Mucosa of descending colon (tissue), 3 donors: ENCODE results near the gene ST7. TPM values are rescaled to one million over a fixed set of nuclear protein-coding genes. Genes with fewer than 3 reads are reported as not detected.
A peak's percentile ranks its signal among the peaks of the same experiment; 100 is the strongest.

Experiments used
- ATAC-seq: fragments of 200-7000 bp; cut with Tn5 transposase; one replicate; pipeline ENCODE4 v1.9.1; 2020; ENCODE audit warnings: mild to moderate bottlenecking, moderate library complexity
- DNase-seq, 3 donors: peaks; one replicate each; pipeline ENCODE4 v3.0.0-alpha.2; 2020
- H3K36me3 ChIP-seq: fragments of 200-600 bp; one replicate; pipeline ENCODE4 v1.8.0; 2021; ENCODE audit warnings: low read depth, mild to moderate bottlenecking
- H3K4me1 ChIP-seq: fragments of 200-600 bp; one replicate; pipeline ENCODE4 v1.8.0; 2021; ENCODE audit warnings: low read depth, mild to moderate bottlenecking
- H3K4me3 ChIP-seq: fragments of 200-600 bp; one replicate; pipeline ENCODE4 v1.8.0; 2021; ENCODE audit warnings: mild to moderate bottlenecking
- H3K9me3 ChIP-seq: fragments of 200-600 bp; one replicate; pipeline ENCODE4 v1.8.0; 2021; ENCODE audit warnings: mild to moderate bottlenecking
- intact Hi-C, 2 donors: fragments of 100-400 bp; cut with DNase I in 1 of 2; cut with micrococcal nuclease in 1 of 2; formaldehyde crosslinking; loops; one replicate each; pipeline versions ENCODE4 v1.11.0 to v1.11.1; 2022; cut with DNase I, micrococcal nuclease
- total RNA-seq, 3 donors: library from RNA; stranded (reverse); fragmentation: NEBNext Ultra II Directional in 2 of 3; extraction: Animal tissue kit (Norgen Biotek cat#: 25700) in 2 of 3; gene quantifications; one replicate each; pipeline versions ENCODE4 v1.2.1 to v1.2.4, GENCODE V29; 2021 to 2023
- TF ChIP-seq, protein P1 (sequence below): fragments of 200-600 bp; IDR thresholded peaks from one replicate; pipeline ENCODE4 v1.8.0; 2022; ENCODE audit warnings: antibody characterized with exemption, mild to moderate bottlenecking
- donor health status: DM: no; HTN: no; CAD: no; lungs with moderate emphysema.
- donor health status: DM: no; HTN: no; CAD: no.
- donor health status: DM: no; HTN: yes; CAD: no.

ST7 gene
- total RNA-seq, 3 donors from 2014 or later = 10.1 to 22.0 (median 11.3) TPM

DNA sequence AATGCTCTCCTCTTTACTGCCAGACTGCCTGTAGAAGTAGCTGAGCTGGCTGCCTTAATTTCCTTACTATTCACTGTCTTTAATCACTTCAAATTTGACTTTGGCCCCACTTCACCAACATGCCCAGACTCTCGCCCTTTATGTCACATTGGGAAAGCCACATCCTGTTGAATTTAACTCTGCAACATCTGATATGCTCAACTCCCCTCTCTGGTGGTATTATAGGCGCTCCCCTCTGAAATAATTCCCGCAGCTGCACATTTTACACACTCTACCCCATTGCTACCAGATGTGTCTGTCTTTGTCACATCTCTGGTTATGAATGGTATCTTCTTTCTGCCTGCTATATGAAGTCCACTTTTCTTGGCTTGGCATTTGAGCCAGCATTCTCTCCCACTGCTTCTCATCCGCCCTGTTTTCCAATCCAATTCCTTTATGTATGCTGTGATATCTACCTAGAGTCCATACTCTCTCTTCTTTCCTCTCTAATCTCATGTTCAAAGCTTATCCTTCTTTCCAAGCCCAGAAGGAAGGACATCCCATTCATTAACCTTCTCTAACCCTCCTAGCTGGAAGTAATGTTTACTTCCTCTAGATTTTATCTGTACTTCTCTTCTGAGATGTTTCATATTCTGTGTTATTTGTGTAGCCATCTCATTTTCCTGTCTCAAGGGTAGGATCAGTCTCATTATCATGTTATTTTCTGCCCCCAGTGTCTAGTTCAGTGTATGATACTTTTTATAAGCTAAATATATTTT is 134.5 kb downstream of the ST7 start:
- intact Hi-C loops = no loop called here
- TF ChIP-seq, protein P1, sequence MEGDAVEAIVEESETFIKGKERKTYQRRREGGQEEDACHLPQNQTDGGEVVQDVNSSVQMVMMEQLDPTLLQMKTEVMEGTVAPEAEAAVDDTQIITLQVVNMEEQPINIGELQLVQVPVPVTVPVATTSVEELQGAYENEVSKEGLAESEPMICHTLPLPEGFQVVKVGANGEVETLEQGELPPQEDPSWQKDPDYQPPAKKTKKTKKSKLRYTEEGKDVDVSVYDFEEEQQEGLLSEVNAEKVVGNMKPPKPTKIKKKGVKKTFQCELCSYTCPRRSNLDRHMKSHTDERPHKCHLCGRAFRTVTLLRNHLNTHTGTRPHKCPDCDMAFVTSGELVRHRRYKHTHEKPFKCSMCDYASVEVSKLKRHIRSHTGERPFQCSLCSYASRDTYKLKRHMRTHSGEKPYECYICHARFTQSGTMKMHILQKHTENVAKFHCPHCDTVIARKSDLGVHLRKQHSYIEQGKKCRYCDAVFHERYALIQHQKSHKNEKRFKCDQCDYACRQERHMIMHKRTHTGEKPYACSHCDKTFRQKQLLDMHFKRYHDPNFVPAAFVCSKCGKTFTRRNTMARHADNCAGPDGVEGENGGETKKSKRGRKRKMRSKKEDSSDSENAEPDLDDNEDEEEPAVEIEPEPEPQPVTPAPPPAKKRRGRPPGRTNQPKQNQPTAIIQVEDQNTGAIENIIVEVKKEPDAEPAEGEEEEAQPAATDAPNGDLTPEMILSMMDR = no peak
- H3K4me1 ChIP-seq = no peaks in the 10 kb centered on the region
- ATAC-seq = no peak
- H3K9me3 ChIP-seq = no peaks in the 10 kb centered on the region
- DNase-seq = no peak
- no peaks in the 10 kb centered on the region for H3K36me3 ChIP-seq
- no peak overlapping the region for H3K4me3 ChIP-seq

DNA sequence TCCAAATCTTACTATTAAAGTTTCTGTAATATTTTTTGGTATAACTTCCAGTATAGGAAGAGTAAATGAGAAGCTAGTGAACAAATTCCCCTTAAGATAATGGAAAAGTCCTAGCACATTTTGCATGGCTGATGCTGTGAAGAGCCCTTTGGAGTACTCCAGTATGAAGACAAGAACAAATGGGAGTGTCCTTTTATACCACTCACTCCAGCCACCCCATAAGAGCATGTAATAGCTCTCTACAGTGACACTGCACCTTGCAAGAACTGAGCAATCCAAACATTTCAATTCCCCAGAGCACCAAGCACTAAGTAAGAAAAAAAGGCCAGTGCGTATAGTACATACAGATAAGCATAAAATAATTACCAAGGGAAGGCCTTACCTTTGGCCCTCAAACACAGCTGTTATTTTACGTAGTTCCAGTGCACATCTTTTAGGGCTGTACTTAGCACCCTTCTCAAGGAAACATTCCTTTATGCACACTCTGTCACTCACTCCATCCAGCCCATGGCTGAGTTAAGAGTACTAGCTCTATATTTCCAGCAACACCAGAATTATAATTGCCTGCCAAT is 135.4 kb downstream of the ST7 start:
- Histone ChIP-seq H3K9me3 (no peaks in the 10 kb centered on the region), H3K4me1 (no peaks in the 10 kb centered on the region), H3K36me3 (no peaks in the 10 kb centered on the region), H3K4me3 (no peak overlapping the region)
- intact Hi-C loops = no loop called here
- TF ChIP-seq, protein P1 = no peak
- ATAC-seq (peak; percentile 85), DNase-seq (peak in 1 of 3 donors; percentile 8)

DNA sequence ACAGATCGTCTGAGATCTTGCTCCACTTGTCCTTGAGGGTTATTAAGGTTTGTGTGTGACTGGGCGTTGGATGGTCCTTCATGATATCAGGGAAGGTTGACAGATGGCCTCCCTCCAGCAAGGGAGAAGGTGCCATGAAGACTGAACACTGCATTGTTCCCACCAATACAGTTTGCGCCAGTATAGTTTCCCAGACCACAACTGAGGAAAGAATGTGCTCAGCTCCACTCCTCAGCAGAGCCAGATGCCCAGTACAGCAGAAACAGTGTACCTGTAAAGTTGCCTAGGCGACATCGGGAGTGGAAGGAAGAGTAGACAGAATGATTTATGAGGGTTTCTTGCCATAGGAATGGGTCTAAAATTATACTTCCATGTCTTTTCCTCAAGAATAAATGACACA is 137.5 kb downstream of the ST7 start:
- DNase-seq (no peak), ATAC-seq (no peak)
- H3K4me3 ChIP-seq = no peak overlapping the region
- no peaks in the 10 kb centered on the region for H3K9me3 ChIP-seq
- no peaks in the 10 kb centered on the region for H3K4me1 ChIP-seq
- intact Hi-C loops = no loop called here
- TF ChIP-seq, protein P1 = no peak
- no peaks in the 10 kb centered on the region for H3K36me3 ChIP-seq

DNA sequence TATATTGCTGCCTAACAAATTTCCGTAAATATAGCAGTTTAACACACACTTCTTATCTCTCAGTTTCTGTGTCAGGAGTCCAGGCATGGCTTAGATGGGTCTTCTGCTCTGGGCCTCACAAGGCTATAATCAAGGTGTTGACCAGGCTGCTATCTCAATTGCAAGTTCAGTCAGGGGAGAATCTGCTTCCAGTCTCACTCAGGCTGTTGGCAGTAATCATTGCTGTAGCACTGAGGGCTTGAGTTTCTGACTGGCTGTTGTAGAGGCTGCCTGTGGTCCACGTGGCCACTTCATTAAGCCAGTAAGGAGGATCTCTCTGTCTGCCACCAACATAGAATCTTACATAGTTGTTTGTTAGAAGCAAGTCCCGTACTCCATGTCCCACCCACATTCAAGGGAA is 138.4 kb downstream of the ST7 start:
- TF ChIP-seq, protein P1 = no peak

DNA sequence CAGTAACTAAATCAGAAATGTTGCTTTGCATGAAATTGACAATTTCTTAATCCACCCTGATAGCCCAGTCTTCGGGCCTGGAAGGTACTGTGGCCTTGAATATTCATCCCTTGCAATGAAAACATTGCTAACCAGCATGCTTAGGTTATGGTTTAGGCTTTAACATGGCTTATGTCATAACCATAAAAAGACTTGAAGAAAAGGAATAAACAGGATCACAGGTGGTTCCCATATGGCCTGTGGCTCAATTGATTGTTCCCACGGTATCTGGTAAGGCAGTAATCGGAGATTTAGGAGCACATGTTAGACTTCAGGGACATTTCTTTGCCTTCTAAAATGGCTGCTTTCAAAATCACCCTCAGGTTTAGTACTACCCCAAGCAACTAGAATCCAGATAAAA is 139.5 kb downstream of the ST7 start:
- TF ChIP-seq, protein P1 = no peak
- Histone ChIP-seq H3K4me3 (no peak overlapping the region), H3K4me1 (no peaks in the 10 kb centered on the region), H3K36me3 (no peaks in the 10 kb centered on the region), H3K9me3 (no peaks in the 10 kb centered on the region)
- intact Hi-C loops = no loop called here
- ATAC-seq = no peak
- DNase-seq = no peak

More for the DNA sequence above, 138.4 kb downstream of the ST7 start:
- H3K4me1 ChIP-seq = no peaks in the 10 kb centered on the region
- DNase-seq (no peak), ATAC-seq (no peak)
- intact Hi-C loops = no loop called here
- H3K9me3 ChIP-seq = no peaks in the 10 kb centered on the region
- no peak overlapping the region for H3K4me3 ChIP-seq
- H3K36me3 ChIP-seq = no peaks in the 10 kb centered on the region
